Smooth muscle cell (in vitro differentiated cells): ENCODE results near the gene KRTAP9-4. TPM values are rescaled to one million over a fixed set of nuclear protein-coding genes. Genes with fewer than 3 reads are reported as not detected.
"Not testable (repeated sequence)": the region's sequence is repeated elsewhere in the genome, so short reads cannot be mapped to it uniquely, and the experiment has no call there.

ENCODE experiments used
- DNase-seq: peaks from one replicate; lab custom pipeline; 2025; ENCODE audit not compliant: unreplicated experiment; lab: John Stamatoyannopoulos, UW
- H2AFZ ChIP-seq: fragments of 200-600 bp; sonication (generic); 2 replicates; pipeline ENCODE4 v1.6.0; 2016; ENCODE audit warnings: antibody characterized with exemption, low read depth, mild to moderate bottlenecking
- H3F3A ChIP-seq: fragments of 200-600 bp; sonication (generic); 2 replicates; pipeline ENCODE4 v1.6.0; 2017; ENCODE audit warnings: antibody characterized with exemption, low read depth
- H3K27ac ChIP-seq: fragments of 200-600 bp; sonication (generic); 2 replicates; pipeline ENCODE4 v1.5.1; 2016; ENCODE audit warnings: low read depth, mild to moderate bottlenecking
- H3K27me3 ChIP-seq: fragments of 200-600 bp; sonication (generic); 2 replicates; pipeline ENCODE4 v1.6.1; 2016; ENCODE audit warnings: low read depth, mild to moderate bottlenecking
- H3K36me3 ChIP-seq: fragments of 200-600 bp; sonication (generic); 2 replicates; pipeline ENCODE4 v1.5.1; 2016; ENCODE audit warnings: low read depth
- H3K4me1 ChIP-seq: fragments of 200-600 bp; sonication (generic); 2 replicates; pipeline ENCODE4 v1.5.1; 2016; ENCODE audit warnings: low read depth
- H3K4me2 ChIP-seq: fragments of 200-600 bp; sonication (generic); 2 replicates; pipeline ENCODE4 v1.6.0; 2016; ENCODE audit warnings: mild to moderate bottlenecking
- H3K4me3 ChIP-seq: fragments of 200-600 bp; sonication (generic); 2 replicates; pipeline ENCODE4 v1.5.1; 2016; ENCODE audit warnings: mild to moderate bottlenecking
- H3K79me2 ChIP-seq: fragments of 200-600 bp; sonication (generic); 2 replicates; pipeline ENCODE4 v1.6.0; 2016; ENCODE audit warnings: low read depth, mild to moderate bottlenecking
- H3K9ac ChIP-seq: fragments of 200-600 bp; sonication (generic); 2 replicates; pipeline ENCODE4 v1.6.0; 2016; ENCODE audit warnings: low read depth
- H3K9me3 ChIP-seq: fragments of 200-600 bp; sonication (generic); replicated peaks from 2 replicates; pipeline ENCODE4 v1.5.1; 2016; ENCODE audit warnings: low read depth
- H4K20me1 ChIP-seq: fragments of 200-600 bp; sonication (generic); 2 replicates; pipeline ENCODE4 v1.6.0; 2016; ENCODE audit warnings: low read depth
- WGBS: methylation state at CpG from one replicate; pipeline ENCODE4 v1.1.7; 2016; ENCODE audit warnings: low lambda C conversion rate; 5-methylcytosine and 5-hydroxymethylcytosine counted together
- polyA plus RNA-seq: library from polyadenylated mRNA; unstranded; fragments of >200 nt; fragmentation: Nextera tagmentation; extraction: Ambion mirVana; gene quantifications from 2 replicates; pipeline ENCODE4 v1.2.1, GENCODE V29; 2016
- total RNA-seq: library from RNA; depleted of rRNA; stranded (reverse); fragments of >200 nt; gene quantifications from 2 replicates; pipeline ENCODE4 v1.2.3, GENCODE V29; 2014
- TF ChIP-seq, protein P1 (sequence below): fragments of 200-600 bp; sonication (generic); IDR thresholded peaks from 2 replicates; pipeline ENCODE4 v1.5.1; 2017; ENCODE audit warnings: borderline replicate concordance, mild to moderate bottlenecking, antibody characterized with exemption; ENCODE audit not compliant: insufficient read depth, poor library complexity, severe bottlenecking

The KRTAP9-4 gene, protein sequence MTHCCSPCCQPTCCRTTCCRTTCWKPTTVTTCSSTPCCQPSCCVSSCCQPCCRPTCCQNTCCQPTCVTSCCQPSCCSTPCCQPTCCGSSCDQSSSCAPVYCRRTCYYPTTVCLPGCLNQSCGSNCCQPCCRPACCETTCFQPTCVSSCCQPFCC
- total RNA-seq (not detected in 2 replicates), polyA plus RNA-seq (not detected in 2 replicates)

DNA sequence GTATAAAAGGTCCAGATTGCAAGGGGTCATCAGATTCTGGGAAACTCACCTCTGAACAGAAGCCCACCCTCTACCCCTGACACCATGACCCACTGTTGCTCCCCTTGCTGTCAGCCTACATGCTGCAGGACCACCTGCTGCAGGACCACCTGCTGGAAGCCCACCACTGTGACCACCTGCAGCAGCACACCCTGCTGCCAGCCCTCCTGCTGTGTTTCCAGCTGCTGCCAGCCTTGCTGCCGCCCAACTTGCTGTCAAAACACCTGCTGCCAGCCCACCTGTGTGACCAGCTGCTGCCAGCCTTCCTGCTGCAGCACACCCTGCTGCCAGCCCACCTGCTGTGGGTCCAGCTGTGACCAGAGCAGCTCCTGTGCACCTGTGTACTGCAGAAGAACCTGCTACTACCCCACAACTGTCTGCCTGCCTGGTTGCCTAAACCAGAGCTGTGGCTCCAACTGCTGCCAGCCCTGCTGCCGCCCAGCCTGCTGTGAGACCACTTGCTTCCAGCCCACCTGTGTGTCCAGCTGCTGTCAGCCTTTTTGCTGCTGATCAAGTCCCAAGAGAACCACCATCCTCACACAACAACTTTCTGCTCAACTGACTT lies at the start of gene KRTAP9-4:
Gene KRTAP9-4 (plus strand): TSS at position 51 of the 604 bp plus-strand sequence. CDS start 34 bp downstream, at position 85.
- H3K79me2 ChIP-seq, H3F3A ChIP-seq, H3K4me2 ChIP-seq, H4K20me1 ChIP-seq, DNase-seq, H3K36me3 ChIP-seq, H2AFZ ChIP-seq, H3K9ac ChIP-seq, H3K9me3 ChIP-seq, H3K4me3 ChIP-seq, H3K4me1 ChIP-seq, H3K27ac ChIP-seq: not testable (repeated sequence)
- 92% methylated on average over 2 of the region's 2 CpGs for WGBS
- H3K27me3 ChIP-seq, result peaks cover 45% of the 10 kb centered on the region

DNA sequence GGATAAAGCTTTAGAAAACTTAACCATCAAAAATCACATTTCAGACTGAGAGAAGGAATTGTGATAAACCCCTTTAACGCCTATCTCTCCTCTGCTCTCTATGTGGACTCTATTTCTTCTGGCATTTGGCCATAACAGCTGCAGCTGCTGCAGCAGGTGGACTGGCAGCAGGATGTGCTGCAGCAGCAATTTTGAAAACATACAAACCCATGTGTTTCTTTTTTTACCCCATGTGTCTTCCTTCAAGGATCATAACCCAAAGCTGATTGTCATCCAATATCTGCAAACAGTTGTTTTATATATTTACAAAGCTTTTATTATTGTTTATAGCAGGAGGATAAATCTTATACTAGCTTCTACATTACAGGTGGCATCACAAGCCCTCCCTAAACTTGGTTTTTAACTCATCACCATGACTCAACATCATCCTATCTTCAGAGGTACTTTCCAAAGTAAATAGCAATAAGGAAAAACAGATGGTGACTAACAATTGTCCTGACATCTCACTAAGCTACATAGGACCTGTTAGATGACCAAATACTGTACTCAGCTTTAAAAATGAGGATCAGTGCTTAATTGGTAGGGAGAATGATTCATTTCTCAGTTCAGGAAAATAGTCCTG lies 37.5 kb upstream of the KRTAP9-4 start:
- no peak overlapping the region for H3K27ac ChIP-seq
- no peaks in the 10 kb centered on the region for H4K20me1 ChIP-seq
- H3K9ac ChIP-seq, result no peak overlapping the region
- no peaks in the 10 kb centered on the region for H3K79me2 ChIP-seq
- H3K27me3 ChIP-seq, result no peaks in the 10 kb centered on the region
- no peak for DNase-seq
- H3K4me1 ChIP-seq, result no peaks in the 10 kb centered on the region
- WGBS, result 92% methylated on average over 1 of the region's 1 CpG
- no peak overlapping the region for H3K4me2 ChIP-seq
- H3K36me3 ChIP-seq, result no peaks in the 10 kb centered on the region
- TF ChIP-seq, protein P1, sequence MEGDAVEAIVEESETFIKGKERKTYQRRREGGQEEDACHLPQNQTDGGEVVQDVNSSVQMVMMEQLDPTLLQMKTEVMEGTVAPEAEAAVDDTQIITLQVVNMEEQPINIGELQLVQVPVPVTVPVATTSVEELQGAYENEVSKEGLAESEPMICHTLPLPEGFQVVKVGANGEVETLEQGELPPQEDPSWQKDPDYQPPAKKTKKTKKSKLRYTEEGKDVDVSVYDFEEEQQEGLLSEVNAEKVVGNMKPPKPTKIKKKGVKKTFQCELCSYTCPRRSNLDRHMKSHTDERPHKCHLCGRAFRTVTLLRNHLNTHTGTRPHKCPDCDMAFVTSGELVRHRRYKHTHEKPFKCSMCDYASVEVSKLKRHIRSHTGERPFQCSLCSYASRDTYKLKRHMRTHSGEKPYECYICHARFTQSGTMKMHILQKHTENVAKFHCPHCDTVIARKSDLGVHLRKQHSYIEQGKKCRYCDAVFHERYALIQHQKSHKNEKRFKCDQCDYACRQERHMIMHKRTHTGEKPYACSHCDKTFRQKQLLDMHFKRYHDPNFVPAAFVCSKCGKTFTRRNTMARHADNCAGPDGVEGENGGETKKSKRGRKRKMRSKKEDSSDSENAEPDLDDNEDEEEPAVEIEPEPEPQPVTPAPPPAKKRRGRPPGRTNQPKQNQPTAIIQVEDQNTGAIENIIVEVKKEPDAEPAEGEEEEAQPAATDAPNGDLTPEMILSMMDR, result no peak
- H2AFZ ChIP-seq, result no peak overlapping the region
- no peaks in the 10 kb centered on the region for H3K9me3 ChIP-seq
- H3K4me3 ChIP-seq, result no peak overlapping the region
- no peaks in the 10 kb centered on the region for H3F3A ChIP-seq

DNA sequence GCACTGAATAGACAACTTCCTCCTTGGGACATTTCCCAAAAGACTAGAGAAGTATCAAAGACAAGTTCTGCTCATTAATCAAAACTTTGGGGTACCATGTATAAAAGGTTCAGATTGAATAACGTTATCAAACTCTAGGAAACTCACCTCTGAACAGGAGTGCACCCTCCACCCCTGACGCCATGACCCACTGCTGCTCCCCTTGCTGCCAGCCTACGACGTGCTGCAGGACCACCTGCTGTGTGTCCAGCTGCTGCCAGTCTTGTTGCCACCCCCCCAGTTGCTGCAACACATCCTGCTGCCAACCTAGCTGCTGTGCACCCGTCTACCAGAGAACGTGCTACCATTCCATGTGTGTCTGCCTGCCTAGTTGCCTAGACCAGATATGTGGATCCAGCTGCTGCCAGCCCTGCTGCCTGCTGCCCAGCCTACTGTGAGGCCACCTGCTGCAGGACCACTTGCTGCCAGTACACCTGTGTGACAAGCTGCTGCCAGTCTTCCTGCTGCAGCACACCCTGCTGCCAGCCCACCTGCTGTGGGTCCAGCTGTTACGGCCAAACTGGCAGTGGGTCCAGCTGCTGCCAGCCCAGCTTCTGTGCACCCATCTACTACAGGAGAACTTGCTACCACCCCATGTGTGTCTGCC lies 36.8 kb upstream of the KRTAP9-4 start:
- H3K27ac ChIP-seq, result no peak overlapping the region
- 82% methylated on average over 7 of the region's 7 CpGs for WGBS
- no peaks in the 10 kb centered on the region for H3K27me3 ChIP-seq
- H3F3A ChIP-seq, result no peaks in the 10 kb centered on the region
- H3K79me2 ChIP-seq, result no peaks in the 10 kb centered on the region
- H3K4me3 ChIP-seq, result no peak overlapping the region
- no peak for DNase-seq
- no peak overlapping the region for H3K4me2 ChIP-seq
- no peaks in the 10 kb centered on the region for H3K9me3 ChIP-seq
- H3K36me3 ChIP-seq, result no peaks in the 10 kb centered on the region
- H2AFZ ChIP-seq, result no peak overlapping the region
- no peaks in the 10 kb centered on the region for H4K20me1 ChIP-seq
- H3K9ac ChIP-seq, result no peak overlapping the region
- TF ChIP-seq, protein P1, result no peak
- no peaks in the 10 kb centered on the region for H3K4me1 ChIP-seq

DNA sequence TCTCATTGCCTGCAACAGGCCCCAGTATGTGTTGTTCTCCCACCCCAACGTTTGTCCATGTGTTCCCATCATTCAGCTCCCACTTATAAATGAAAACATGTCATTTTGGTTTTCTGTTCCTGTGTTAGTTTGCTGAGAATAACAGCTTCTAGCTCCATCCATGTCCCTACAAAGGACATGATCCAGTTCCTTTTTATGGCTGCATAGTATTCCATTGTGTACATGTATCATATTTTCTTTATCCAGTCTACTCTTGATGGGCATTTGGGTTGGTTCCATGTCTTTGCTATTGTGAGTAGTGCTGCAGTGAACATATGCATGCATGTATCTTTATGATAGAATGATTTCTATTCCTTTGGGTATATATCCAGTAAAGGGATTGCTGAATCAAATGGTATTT lies 33.8 kb upstream of the KRTAP9-4 start:
- Histone ChIP-seq H3K4me1 (no peaks in the 10 kb centered on the region), H3K9me3 (no peaks in the 10 kb centered on the region), H3K79me2 (no peaks in the 10 kb centered on the region), H3K27ac (no peak overlapping the region), H3K36me3 (no peaks in the 10 kb centered on the region), H3K4me3 (no peak overlapping the region), H3K9ac (no peak overlapping the region), H4K20me1 (no peaks in the 10 kb centered on the region), H3F3A (no peaks in the 10 kb centered on the region), H2AFZ (no peak overlapping the region), H3K4me2 (no peak overlapping the region), H3K27me3 (no peaks in the 10 kb centered on the region)
- 90% methylated on average over 1 of the region's 1 CpG for WGBS
- no peak for DNase-seq
- TF ChIP-seq, protein P1, result no peak
